ENCODE measurements around the gene TAOK1.

The TAOK1 gene

DNA sequence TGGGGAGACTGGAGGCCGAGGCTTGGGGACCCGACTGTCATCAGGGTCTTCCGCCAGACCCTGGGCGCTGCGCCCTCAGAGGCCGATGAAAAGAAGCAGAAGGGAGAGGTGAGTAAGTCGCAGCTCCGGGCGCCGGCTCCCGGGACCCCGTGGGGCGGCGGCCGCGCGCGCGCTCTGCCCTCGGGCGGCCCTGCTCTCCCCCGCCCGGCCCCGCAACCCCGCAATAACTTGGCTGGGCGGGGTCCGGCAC lies 177.1 kb downstream of the TAOK1 start:
- TF ChIP-seq, protein P1, sequence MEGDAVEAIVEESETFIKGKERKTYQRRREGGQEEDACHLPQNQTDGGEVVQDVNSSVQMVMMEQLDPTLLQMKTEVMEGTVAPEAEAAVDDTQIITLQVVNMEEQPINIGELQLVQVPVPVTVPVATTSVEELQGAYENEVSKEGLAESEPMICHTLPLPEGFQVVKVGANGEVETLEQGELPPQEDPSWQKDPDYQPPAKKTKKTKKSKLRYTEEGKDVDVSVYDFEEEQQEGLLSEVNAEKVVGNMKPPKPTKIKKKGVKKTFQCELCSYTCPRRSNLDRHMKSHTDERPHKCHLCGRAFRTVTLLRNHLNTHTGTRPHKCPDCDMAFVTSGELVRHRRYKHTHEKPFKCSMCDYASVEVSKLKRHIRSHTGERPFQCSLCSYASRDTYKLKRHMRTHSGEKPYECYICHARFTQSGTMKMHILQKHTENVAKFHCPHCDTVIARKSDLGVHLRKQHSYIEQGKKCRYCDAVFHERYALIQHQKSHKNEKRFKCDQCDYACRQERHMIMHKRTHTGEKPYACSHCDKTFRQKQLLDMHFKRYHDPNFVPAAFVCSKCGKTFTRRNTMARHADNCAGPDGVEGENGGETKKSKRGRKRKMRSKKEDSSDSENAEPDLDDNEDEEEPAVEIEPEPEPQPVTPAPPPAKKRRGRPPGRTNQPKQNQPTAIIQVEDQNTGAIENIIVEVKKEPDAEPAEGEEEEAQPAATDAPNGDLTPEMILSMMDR (IDR thresholded peaks at IDR 0.05; ENCODE audit: low read depth, low read length): no peak
- peak overlapping the region; percentile 73 for H3K4me3 ChIP-seq (ENCODE audit: low read depth, low read length)

DNA sequence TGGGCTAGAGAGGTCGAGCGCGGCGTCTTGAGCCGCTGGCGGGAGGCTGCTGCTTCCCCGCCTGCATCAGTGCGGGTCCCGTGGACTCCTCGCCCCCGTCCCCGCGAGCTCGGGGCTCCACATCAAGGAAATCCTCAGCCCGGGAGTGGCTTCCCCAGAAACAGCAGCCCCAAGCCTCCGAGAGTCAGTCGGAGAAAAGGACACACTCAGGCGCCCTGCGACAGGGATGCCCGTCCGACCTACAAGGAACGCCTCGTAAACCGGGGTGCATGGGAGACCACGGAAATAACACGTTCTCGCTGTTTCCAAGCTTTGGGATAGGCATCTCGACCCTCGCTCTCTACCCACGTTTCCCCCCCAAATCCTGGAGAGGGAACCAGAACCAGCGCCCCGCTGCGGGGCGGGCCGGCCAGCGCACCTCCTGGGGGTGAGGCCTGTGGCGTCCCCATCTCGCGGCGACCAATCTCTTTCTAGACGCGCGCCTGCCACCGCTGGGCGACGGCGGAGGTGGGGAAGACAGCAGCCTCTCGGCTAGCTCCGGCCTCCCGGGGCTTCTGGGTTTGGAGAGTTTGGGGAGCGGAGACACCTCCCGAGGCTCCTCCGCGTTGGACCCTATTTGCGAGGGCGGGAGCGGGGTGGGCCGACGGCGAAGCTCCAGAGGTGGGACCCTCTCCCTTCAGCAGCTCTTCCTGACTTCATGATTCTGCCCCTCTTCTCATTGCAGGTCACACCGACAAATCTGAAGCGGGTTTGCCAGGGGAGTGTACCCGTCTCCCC lies 177.6 kb downstream of the TAOK1 start:
- H3K4me3 ChIP-seq (ENCODE audit: low read depth, low read length): peak overlapping the region; percentile 73
- TF ChIP-seq, protein P1 (IDR thresholded peaks at IDR 0.05; ENCODE audit: low read depth, low read length): 0 out of 2 replicates have a peak, but pooled peaks have one; percentile 12

DNA sequence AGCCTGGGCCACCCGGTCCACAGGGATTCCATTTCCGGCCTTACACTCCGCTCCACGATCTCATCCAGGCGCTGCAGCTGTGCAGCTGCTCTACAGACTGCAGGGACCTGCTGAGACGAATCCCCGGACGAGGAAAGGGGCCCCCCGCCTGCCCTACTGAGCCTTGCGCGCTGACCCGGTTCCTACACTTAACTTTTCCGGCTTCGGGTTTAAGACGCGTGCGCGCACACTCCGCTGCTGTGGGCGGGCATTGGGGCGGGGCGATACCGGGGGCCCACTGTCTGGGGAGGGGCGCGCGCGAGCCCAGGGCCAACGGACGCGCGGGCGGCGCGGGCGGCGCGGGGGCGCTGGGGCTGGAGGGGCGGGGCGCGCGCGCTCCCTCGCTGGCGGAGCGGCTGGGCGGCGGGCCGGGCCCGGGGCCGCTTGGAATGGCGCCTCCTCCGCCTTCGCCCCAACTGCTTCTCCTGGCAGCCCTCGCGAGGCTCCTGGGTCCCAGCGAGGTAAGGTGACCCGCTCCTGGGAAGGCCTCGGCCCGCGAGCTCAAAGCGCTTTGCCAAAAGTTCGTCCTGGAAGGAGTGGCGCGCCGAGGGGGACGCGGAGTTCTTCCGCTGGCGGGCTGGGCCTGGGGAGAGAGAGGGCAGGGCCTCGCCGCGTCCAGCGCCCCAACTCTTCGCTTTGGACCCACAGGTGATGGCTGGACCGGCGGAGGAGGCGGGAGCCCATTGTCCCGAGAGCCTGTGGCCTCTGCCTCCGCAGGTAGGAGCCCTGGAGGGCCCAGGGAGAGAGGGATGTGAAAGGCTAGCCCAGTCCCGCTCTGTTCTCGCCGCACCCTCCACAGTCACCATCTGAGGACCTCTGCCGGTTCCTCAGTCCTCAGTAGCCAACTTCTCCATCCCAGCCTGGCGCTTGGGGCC lies 178.4 kb downstream of the TAOK1 start, which contains the start of gene TP53I13:
TP53I13 (plus strand) TSS at position 371 of the 914 bp plus-strand sequence; CDS start at position 429, 58 bp downstream.
- TF ChIP-seq, protein P1 (IDR thresholded peaks at IDR 0.05; ENCODE audit: low read depth, low read length): no peak
- H3K4me3 ChIP-seq (ENCODE audit: low read depth, low read length): peak within 1 kb of the TSS; percentile 73

DNA sequence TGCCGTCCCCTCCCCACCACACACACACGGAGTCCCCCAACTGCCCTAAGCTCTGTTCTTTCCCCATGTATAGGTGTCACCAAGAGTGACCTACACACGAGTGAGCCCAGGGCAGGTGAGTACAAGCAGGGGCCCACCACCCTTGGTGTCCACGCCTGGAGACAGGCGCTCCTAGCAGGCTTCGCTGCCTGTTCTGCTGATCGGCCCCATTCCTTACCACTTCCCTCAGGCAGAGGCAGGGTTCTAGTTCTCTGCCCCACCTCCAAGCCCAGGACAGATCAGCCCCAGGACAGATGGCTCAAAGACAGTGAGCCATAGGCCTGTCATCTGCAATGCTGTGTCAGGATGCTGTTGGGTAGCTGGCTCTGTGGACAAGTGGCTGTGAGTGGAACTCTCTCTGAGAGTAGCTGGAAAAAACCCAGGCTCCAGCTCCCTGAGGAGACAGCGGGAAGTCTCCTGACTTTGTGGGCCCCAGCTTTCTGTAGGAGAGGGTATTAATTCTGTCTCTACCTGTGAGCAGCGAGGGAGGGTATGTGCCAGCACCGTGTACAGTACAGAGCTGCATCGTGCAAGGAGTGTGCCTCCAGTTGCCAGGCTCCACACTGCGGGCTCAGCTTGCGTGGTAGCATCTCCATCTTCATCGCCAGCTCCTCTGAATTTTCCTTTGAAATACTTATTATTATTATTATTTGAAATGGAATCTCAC lies 179.2 kb downstream of the TAOK1 start:
- TF ChIP-seq, protein P1 (IDR thresholded peaks at IDR 0.05; ENCODE audit: low read depth, low read length): no peak
- H3K4me3 ChIP-seq (ENCODE audit: low read depth, low read length): peak overlapping the region; percentile 73

DNA sequence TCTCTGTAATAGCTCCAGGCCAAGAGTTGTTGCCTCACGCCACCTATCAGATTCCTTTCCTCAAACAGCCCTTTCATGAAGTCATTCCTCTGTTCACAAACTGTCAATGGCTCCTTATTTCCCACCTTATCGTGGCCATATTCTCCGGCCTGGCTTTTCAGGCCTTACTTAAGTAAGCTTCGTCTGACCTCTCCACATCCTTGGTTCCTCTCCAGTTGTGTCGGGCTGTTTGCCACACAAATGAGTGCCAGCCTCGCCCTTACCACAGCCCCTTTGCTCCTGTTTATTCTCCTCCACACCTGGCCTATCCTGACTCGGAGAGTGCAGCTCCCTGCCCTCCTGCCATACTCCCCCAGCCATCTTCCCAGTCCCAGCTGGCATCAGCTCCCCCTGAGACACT lies 180.4 kb downstream of the TAOK1 start:
- no peak overlapping the region for H3K4me3 ChIP-seq (ENCODE audit: low read depth, low read length)

DNA sequence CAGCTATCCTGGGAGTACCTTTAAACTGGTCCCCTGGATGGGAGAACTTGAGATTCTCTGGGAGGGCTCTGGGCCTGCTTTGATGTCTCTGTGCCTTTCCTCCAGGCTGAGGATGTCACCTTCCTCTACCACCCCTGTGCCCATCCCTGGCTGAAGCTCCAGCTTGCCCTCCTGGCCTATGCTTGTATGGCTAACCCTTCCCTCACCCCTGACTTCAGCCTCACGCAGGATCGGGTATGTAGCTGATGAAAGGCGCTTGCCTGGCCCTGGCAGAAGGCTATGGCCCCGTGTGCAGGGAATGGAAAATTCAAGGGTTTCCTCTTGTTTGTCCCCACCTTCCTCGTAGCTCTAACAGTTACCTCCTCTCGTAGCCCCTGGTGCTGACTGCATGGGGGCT lies 181.3 kb downstream of the TAOK1 start:
- H3K4me3 ChIP-seq (ENCODE audit: low read depth, low read length): no peak overlapping the region
- TF ChIP-seq, protein P1 (IDR thresholded peaks at IDR 0.05; ENCODE audit: low read depth, low read length): no peak

More for the DNA sequence above, 180.4 kb downstream of the TAOK1 start:
- TF ChIP-seq, protein P1 (IDR thresholded peaks at IDR 0.05; ENCODE audit: low read depth, low read length): no peak
